Measurements from ENCODE around the gene PRKG2. TPM values are rescaled to one million over a fixed set of nuclear protein-coding genes. Genes with fewer than 3 reads are reported as not detected.

PRKG2 gene
- total RNA-seq, 4 donors from 2014 or later, result 0.91 to 6.5 (median 2.8) TPM

DNA sequence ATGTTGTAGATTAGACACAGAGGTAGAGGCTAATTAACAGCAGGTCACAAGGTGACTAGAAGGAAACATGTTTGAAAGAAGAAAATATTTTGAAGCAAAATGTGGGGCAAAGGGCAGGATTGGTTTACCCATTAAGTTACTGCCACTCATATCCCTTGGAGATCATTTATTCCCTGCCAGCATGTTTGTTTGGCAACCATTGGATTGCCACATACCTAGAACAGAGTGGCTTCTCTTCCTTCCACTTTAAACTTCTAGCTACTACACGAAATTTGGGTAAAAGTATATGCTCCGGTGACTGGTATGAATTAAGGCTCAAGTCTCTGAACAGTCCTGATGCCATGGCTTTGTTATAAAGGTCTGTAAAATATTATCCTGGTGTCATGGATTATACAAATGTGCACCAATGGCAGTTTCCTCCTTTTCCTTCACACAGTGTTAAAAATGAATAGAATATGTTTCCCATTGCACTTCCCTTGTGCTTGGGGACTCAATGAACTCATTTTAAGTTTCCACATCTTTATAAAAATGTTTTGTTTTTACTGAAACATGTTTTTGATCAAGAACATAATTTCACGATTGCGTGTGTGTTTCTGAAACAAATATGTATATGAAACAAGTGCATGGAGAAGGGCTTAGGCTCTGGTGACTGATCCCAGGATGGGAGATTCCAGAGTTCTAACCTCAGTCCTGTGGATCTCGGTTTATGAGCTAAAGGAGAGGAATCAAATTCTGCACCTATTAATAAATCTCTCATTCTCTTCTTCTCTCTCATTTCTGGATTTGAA lies 172.2 kb downstream of the PRKG2 start:
- Histone ChIP-seq H3K36me3 (no peaks in the 10 kb centered on the region), H3K4me3 (no peak overlapping the region), H3K27me3 (peaks cover 0 to 15% (median 0%) of the 10 kb centered on the region in 4 donors), H3K27ac (no peak overlapping the region), H3K4me1 (peaks cover 0 to 6% (median 0%) of the 10 kb centered on the region in 3 donors), H3K9me3 (no peaks in the 10 kb centered on the region)
- intact Hi-C loops (cut with DNase I), result loop anchor here (10.0 kb wide), 1 partner anchor 678 kb away; no protein-coding TSS in a partner anchor
- no peak for TF ChIP-seq POLR2A (IDR thresholded peaks at IDR 0.05)
- TF ChIP-seq, protein P1, sequence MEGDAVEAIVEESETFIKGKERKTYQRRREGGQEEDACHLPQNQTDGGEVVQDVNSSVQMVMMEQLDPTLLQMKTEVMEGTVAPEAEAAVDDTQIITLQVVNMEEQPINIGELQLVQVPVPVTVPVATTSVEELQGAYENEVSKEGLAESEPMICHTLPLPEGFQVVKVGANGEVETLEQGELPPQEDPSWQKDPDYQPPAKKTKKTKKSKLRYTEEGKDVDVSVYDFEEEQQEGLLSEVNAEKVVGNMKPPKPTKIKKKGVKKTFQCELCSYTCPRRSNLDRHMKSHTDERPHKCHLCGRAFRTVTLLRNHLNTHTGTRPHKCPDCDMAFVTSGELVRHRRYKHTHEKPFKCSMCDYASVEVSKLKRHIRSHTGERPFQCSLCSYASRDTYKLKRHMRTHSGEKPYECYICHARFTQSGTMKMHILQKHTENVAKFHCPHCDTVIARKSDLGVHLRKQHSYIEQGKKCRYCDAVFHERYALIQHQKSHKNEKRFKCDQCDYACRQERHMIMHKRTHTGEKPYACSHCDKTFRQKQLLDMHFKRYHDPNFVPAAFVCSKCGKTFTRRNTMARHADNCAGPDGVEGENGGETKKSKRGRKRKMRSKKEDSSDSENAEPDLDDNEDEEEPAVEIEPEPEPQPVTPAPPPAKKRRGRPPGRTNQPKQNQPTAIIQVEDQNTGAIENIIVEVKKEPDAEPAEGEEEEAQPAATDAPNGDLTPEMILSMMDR (IDR thresholded peaks at IDR 0.05), result no peak
- DNase-seq, result no peak
- WGBS, 2 donors, result 72 to 77% methylated on average over 5 of the region's 5 CpGs

DNA sequence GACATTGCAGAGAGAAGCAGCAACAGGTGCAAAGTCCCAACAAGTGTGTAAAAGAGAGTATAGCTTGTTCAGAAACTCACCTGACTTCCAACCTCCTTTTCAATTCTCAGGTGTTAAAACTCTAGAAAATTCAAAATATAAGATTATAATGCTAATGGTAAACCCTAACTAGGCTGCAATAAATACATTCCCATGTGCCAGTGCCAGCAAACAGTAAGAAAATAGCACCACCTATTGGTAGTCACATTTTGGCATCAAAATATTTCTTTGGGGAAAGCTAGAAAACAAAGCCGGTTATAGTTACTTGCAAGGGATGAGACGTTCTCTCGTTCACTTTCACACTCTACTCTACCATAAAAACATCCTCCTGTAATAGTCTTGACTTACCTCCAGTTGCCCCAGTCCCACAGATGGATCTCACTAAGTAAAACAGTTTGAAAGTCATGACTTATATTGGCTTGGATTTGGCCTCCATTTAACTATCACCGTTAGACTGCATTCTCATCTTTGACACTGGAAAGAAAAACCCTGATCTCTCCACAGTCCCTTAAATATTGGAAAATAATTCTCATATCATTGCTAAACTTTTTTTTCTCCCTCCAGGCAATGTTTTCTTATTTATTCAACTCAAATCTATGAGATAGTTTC lies 174.9 kb downstream of the PRKG2 start:
- H3K27ac ChIP-seq, result no peak overlapping the region
- H3K36me3 ChIP-seq, result no peaks in the 10 kb centered on the region
- TF ChIP-seq, protein P1 (IDR thresholded peaks at IDR 0.05), result peak; percentile 39 to 72 (median 45)
- TF ChIP-seq POLR2A (IDR thresholded peaks at IDR 0.05), result no peak
- intact Hi-C loops (cut with DNase I), result loop anchor here (10.0 kb wide), 1 partner anchor 675 kb away; no protein-coding TSS in a partner anchor
- no peak for DNase-seq
- no peak overlapping the region for H3K4me3 ChIP-seq
- no peaks in the 10 kb centered on the region for H3K9me3 ChIP-seq
- WGBS, 2 donors, result 14 to 16% methylated on average over 4 of the region's 4 CpGs
- H3K4me1 ChIP-seq, result peaks cover 0 to 6% (median 0%) of the 10 kb centered on the region in 3 donors
- peaks cover 0 to 15% (median 0%) of the 10 kb centered on the region in 4 donors for H3K27me3 ChIP-seq

DNA sequence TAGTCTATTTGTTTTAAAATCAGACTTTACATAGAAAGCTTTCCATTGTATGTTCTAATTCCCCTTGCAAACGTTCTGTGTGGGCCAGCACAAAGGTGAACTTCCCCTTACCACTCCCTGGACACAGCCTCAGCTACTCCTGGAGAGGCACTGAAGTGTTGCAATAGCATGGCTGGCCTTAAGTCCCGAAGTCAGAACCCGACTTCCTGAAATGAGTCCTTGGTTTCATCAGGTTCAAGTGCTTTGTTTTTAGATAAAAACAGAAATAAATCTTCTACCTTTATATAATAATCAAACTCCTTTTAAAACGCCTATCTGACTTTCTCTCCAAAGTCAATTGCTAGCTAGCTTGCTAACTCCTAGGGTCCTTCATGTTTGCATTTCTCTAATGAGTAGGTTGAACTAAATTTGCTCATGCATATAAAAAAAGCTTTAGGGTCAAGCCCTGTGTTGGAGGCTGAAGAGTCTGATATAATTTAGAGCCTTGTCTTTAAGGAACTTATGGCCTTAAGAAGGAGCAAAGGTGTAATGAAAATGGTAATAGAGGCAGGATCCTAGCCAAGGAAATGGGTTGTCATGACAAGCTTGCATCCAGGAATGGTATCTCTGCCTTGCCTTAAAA lies 175.6 kb downstream of the PRKG2 start:
- Histone ChIP-seq H3K4me3 (no peak overlapping the region), H3K9me3 (no peaks in the 10 kb centered on the region), H3K36me3 (no peaks in the 10 kb centered on the region), H3K27me3 (peaks cover 0 to 20% (median 0%) of the 10 kb centered on the region in 4 donors), H3K4me1 (peaks cover 0 to 6% (median 0%) of the 10 kb centered on the region in 3 donors), H3K27ac (no peak overlapping the region)
- intact Hi-C loops (cut with DNase I), result no loop called here
- TF ChIP-seq, protein P1 (IDR thresholded peaks at IDR 0.05), result no peak
- no peak for TF ChIP-seq POLR2A (IDR thresholded peaks at IDR 0.05)
- DNase-seq, result no peak
- 32 to 33% methylated on average over 4 of the region's 4 CpGs for WGBS, 2 donors

DNA sequence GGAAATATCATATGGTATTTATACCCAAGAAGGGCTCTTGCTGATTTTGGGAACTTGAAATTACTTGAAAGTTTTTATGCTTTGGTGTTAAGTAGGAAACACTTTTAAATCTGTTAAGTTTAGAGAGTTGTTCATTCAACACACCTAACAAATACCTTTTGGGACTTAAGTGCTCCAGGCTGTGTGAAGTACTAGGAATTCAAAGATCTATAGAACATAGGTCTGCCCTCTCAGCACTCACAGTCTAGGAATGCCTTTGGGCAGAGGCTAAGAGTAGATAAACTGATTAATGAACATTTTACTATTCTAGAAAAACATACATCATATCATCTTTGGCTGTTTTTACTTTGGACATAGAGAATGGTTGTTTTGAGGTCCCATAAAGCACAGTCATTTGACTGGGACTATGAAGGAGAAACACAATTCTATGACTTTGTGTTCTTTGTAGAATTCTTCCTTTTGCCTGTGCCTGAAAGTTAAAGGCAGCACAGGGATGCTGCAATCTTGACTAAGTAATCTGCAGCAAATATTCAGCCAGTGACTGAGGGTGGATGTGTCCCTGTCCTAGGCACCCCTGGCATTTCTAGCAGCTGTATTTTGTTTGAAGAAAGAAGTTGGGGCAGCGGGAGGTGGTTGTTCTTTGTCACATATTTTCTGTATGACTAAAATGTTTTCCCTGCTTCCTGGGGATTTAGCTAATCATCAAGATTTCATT lies 176.2 kb downstream of the PRKG2 start:
- DNase-seq, result no peak
- H3K9me3 ChIP-seq, result no peaks in the 10 kb centered on the region
- intact Hi-C loops (cut with DNase I), result no loop called here
- TF ChIP-seq POLR2A (IDR thresholded peaks at IDR 0.05), result no peak
- TF ChIP-seq, protein P1 (IDR thresholded peaks at IDR 0.05), result no peak
- H3K27ac ChIP-seq, result no peak overlapping the region
- WGBS, 2 donors, result 31 to 39% methylated on average over 1 of the region's 1 CpG
- H3K36me3 ChIP-seq, result no peaks in the 10 kb centered on the region
- no peak overlapping the region for H3K4me3 ChIP-seq
- peaks cover 0 to 23% (median 0%) of the 10 kb centered on the region in 4 donors for H3K27me3 ChIP-seq
- peaks cover 0 to 6% (median 0%) of the 10 kb centered on the region in 3 donors for H3K4me1 ChIP-seq

Other genes with a start within 250 kb of the PRKG2 start
- gene BMP3, start 184.5 kb downstream of the PRKG2 start, total RNA-seq, result under 1 TPM in 2 of 4 donors, not detected in 2; 0.11 to 0.53 TPM

Data from esophagus squamous epithelium (tissue), 5 donors.